Measurements from ENCODE around the gene CCDC88B.

CCDC88B gene, protein sequence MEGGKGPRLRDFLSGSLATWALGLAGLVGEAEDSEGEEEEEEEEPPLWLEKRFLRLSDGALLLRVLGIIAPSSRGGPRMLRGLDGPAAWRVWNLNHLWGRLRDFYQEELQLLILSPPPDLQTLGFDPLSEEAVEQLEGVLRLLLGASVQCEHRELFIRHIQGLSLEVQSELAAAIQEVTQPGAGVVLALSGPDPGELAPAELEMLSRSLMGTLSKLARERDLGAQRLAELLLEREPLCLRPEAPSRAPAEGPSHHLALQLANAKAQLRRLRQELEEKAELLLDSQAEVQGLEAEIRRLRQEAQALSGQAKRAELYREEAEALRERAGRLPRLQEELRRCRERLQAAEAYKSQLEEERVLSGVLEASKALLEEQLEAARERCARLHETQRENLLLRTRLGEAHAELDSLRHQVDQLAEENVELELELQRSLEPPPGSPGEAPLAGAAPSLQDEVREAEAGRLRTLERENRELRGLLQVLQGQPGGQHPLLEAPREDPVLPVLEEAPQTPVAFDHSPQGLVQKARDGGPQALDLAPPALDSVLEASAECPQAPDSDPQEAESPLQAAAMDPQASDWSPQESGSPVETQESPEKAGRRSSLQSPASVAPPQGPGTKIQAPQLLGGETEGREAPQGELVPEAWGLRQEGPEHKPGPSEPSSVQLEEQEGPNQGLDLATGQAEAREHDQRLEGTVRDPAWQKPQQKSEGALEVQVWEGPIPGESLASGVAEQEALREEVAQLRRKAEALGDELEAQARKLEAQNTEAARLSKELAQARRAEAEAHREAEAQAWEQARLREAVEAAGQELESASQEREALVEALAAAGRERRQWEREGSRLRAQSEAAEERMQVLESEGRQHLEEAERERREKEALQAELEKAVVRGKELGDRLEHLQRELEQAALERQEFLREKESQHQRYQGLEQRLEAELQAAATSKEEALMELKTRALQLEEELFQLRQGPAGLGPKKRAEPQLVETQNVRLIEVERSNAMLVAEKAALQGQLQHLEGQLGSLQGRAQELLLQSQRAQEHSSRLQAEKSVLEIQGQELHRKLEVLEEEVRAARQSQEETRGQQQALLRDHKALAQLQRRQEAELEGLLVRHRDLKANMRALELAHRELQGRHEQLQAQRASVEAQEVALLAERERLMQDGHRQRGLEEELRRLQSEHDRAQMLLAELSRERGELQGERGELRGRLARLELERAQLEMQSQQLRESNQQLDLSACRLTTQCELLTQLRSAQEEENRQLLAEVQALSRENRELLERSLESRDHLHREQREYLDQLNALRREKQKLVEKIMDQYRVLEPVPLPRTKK (N-terminal part only)

GRCh38 chr11:64339754-64340408 is at the start of gene CCDC88B:
Gene CCDC88B, plus strand, starts transcription at chr11:64340204. Its CDS starts 63 bp downstream, at chr11:64340267.
- DNase-seq (ENCODE audit: low read depth), result peak; percentile 72

DNA sequence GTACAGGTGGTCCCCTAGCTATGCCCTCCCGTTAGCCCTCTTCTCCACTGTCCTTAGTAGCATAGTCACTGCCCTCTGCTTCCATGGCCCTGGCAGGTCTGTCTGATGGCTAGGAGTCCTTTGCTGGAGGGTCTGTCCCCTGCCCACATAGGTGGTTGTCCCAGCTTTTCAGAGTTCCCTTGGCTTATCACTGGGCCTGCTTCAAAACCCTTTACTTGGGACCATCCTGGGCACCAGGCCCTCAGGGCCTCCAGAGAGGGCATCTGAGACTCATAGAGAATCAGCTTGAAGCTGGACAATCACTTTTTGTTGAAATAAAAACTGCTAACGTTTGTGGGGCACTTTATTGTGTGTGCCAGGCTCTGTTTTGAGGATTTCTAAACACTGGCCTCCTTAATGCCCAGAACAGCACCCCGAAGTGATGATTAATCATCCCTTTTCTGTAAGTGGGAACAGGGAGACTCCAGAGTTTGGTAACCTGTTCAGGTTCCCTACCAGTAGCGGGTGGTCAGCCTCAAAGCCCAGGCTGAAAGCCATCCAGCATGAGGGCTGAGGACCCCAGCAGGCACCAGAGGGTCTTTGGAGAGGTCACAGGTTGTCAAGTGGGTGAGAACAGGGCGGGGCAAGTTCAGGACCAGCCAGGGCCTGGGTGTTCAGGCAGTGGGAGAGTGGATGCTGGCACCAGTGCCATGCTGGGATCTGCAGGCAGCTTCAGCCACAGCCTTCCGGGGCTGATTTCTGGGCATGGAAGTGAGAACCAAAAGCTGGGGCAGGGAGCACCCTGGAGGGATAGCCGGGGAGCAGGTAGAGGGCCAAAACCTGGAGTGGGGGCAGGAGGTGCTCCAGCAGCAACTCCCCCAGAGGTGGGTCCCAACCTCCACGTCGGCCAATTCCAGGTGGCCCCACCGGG is 49.4 kb upstream of the CCDC88B start:
- no peak for DNase-seq (ENCODE audit: low read depth)

GRCh38 chr11:64291262-64291751 is 48.7 kb upstream of the CCDC88B start, which contains the start of gene KCNK4:
Gene KCNK4, plus strand, starts transcription at chr11:64291302. Its CDS starts 1,717 bp downstream, at chr11:64293019.
- no peak for DNase-seq (ENCODE audit: low read depth)

GRCh38 chr11:64291752-64292459 is 48.1 kb upstream of the CCDC88B start:
- DNase-seq (ENCODE audit: low read depth), result no peak

DNA sequence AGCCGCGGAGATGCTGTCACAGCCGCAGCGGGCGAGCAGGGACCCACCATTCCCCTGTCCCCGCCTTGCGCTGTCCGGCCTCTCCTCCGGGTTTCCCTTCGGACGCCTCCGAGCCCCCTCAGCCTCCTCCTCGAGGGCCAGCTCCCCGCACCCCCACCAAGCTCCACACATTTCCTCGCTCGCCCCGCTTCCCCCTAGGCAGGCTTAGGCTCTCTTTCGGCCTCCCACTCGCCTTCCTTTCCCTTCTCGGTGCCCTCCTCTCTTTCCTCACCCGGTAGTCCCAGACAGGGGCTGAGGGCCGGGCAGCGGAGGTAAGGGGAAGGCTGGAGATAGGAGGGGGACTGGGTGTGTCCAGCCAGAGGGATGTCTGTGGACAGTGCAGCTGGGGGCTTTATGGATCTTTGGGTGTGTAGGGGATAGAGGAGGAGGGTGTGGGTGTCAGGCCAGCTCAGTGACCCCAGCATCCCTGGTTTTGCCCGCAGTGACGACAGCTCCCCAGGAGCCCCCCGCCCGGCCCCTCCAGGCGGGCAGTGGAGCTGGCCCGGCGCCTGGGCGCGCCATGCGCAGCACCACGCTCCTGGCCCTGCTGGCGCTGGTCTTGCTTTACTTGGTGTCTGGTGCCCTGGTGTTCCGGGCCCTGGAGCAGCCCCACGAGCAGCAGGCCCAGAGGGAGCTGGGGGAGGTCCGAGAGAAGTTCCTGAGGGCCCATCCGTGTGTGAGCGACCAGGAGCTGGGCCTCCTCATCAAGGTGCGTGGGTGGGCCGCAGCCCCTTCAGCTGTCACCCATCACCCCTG is 47.3 kb upstream of the CCDC88B start:
- DNase-seq (ENCODE audit: low read depth), result no peak

DNA sequence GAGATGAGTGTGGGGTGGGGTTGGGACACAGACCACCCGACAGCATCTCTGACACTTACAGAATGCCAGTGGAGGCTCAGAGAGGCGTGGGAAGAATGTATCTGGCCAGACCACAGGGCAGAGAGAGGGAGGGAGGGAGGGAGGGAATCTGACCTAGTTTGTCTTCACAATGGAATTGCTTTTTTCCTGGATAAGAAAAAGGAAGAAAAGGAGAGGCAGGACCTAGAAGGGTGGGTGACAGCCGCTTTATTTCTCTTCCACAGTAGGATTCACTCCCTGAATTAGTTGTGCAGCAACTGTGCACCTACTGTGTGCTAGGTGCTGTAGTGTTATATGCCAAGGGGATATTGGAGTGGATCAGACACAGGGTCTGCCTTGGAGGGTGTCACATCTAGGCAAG is 45.2 kb upstream of the CCDC88B start:
- DNase-seq (ENCODE audit: low read depth), result no peak

GRCh38 chr11:64295760-64296159 is 44.2 kb upstream of the CCDC88B start:
- DNase-seq (ENCODE audit: low read depth), result no peak

DNA sequence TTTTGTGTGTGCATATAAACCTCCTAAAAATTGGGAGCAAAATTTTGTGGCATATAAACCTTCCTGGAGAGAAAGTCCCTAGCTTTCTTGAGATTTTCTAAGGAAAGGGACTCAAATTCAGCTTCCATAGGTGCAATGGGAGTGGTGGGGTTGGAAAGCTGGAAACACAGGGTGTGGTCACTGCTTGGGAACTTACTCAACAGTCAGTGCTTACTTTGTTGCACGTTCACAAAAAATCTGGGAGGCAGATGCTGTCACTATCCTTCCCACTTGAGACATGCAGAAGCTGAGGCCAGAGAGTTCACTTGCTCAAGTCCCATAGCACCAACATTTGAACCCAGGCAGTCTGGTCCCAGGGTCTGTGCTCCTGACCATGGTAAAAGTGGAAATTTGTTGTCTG is 43.8 kb upstream of the CCDC88B start:
- DNase-seq (ENCODE audit: low read depth), result no peak

- no peak for DNase-seq (ENCODE audit: low read depth)
These were observed 42.9 kb upstream of the CCDC88B start for GRCh38 chr11:64296830-64297698.

GRCh38 chr11:64297699-64298358 is 42.2 kb upstream of the CCDC88B start:
- DNase-seq (ENCODE audit: low read depth), result no peak

DNA sequence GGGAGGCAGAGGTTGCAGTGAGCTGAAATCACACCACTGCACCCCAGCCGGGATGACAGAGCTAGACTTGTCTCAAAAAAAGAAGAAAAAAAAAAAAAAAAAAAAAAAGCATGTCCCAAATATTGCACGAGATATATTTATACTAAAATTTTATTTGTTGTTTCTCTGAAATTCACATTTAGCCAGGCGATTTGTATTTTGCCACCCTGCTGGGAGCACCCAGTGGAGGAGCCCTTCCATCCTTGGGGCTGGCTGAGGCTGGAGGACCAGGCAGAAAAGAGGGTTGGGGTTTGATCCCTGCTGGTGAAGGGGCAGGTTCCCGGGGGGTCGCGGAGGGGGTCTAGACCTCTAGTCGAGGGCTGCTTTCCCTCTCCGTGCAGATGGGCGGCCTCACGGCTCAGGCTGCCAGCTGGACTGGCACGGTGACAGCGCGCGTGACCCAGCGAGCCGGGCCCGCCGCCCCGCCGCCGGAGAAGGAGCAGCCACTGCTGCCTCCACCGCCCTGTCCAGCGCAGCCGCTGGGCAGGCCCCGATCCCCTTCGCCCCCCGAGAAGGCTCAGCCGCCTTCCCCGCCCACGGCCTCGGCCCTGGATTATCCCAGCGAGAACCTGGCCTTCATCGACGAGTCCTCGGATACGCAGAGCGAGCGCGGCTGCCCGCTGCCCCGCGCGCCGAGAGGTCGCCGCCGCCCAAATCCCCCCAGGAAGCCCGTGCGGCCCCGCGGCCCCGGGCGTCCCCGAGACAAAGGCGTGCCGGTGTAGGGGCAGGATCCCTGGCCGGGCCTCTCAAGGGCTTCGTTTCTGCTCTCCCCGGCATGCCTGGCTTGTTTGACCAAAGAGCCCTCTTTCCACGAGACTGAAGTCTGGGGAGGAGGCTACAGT is 40.8 kb upstream of the CCDC88B start:
- no peak for DNase-seq (ENCODE audit: low read depth)

- DNase-seq (ENCODE audit: low read depth), result no peak
These were observed 40.0 kb upstream of the CCDC88B start, which contains the start of gene CATSPERZ for GRCh38 chr11:64299847-64300648. Gene CATSPERZ, plus strand, starts transcription at chr11:64300358. Its CDS starts 53 bp downstream, at chr11:64300411.

DNA sequence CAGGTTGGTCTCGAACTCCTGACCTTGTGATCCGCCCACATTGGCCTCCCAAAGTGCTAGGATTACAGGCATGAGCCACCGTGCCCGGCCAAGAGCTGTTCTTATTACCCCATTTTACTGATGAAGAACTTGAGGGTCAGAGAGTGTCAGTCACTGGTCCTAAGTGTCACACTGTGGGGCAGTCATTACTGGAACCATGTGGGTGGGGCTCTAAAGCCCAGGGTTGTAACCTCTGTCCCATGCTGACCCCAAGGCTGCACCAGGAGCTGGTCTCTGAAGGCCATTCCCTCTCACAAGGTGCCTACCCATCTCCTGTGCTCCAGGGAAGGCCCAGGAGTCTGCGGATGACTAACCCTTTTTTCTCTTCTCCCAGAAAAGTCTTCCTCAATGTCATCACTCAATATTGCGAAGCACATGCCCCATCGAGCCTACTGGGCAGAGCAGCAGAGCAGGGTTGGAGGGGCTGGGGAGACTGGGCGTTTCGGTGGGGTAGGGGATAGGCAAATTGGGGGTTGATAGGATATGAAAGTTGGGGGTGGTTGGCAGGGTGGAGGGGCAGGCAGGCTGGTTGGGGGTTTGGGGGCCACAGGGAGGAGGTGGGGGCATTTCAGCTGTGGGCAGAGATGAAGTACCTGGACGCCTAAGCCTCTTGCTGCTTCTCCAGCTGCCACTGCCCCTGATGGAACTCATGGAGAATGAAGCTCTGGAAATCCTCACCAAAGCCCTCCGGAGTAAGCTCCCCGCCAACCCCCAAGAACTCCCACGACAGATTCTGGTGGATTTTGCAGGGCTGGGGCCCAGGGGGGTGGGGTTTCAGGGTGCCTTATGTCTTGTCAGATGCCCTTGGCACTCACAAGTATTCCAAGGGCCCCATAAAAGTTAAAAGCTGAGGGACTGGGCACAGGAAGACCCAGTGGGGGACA is 36.6 kb upstream of the CCDC88B start:
- no peak for DNase-seq (ENCODE audit: low read depth)

- no peak for DNase-seq (ENCODE audit: low read depth)
These were observed 36.0 kb upstream of the CCDC88B start for GRCh38 chr11:64304032-64304315.
